Kidney (tissue), 14 donors: Measurements from ENCODE around the gene TLR6. TPM values are rescaled to one million over a fixed set of nuclear protein-coding genes. Genes with fewer than 3 reads are reported as not detected.
"Not testable (repeated sequence)": the region's sequence is repeated elsewhere in the genome, so short reads cannot be mapped to it uniquely, and the experiment has no call there.

ENCODE experiments used
- DNase-seq, 5 donors: peaks; one replicate each; pipeline ENCODE4 v3.0.0-alpha.2; 2013 to 2020
- FAIRE-seq: peaks from 2 replicates; lab custom pipeline; 2012; peaks lifted over from hg19 to GRCh38; lab: Jason Lieb, UNC
- H3K27ac ChIP-seq, 2 donors: one replicate each; pipeline ENCODE4 v1.7.0; 2013; ENCODE audit warnings: low read depth in 2 of 2, low read length in 2 of 2, inconsistent platforms in 1 of 2
- H3K27me3 ChIP-seq: one replicate; pipeline ENCODE4 v1.7.1; 2013; ENCODE audit warnings: low read length, inconsistent platforms; ENCODE audit not compliant: control insufficient read depth, insufficient read depth
- H3K36me3 ChIP-seq, 3 donors: one replicate each; pipeline versions ENCODE4 v1.7.0 to v1.7.1; 2013; ENCODE audit warnings: low read length in 3 of 3, control low read depth in 1 of 3, inconsistent platforms in 1 of 3; ENCODE audit not compliant: insufficient read depth in 3 of 3, control insufficient read depth in 2 of 3
- H3K4me1 ChIP-seq, 3 donors: one replicate each; pipeline versions ENCODE4 v1.7.0 to v1.7.1; 2013; ENCODE audit warnings: low read length in 3 of 3, inconsistent platforms in 1 of 3, low read depth in 1 of 3; ENCODE audit not compliant: control insufficient read depth in 2 of 3, insufficient read depth in 2 of 3
- H3K4me3 ChIP-seq, 3 donors: one replicate each; pipeline versions ENCODE4 v1.7.0 to v1.8.1; 2013; ENCODE audit warnings: low read length in 3 of 3, control low read depth in 1 of 3, inconsistent platforms in 1 of 3
- H3K9ac ChIP-seq, 3 donors: one replicate each; pipeline versions ENCODE4 v1.7.0 to v1.7.1; 2013; ENCODE audit warnings: low read length in 3 of 3, control low read depth in 1 of 3, inconsistent platforms in 1 of 3
- H3K9me3 ChIP-seq, 3 donors: one replicate each; pipeline versions ENCODE4 v1.7.0 to v1.7.1; 2013; ENCODE audit warnings: low read length in 3 of 3, control low read depth in 1 of 3, inconsistent platforms in 1 of 3; ENCODE audit not compliant: control insufficient read depth in 2 of 3, insufficient read depth in 1 of 3
- CTCF ChIP-seq: IDR thresholded peaks from 3 replicates; pipeline ENCODE4 v1.5.1; 2012; ENCODE audit warnings: mild to moderate bottlenecking, moderate library complexity, borderline replicate concordance; ENCODE audit not compliant: insufficient read depth; ENCODE audit errors: extremely low read depth
- intact Hi-C: fragments of 100-400 bp; cut with DNase I; formaldehyde crosslinking; loops from one replicate; pipeline ENCODE4 v1.11.1; 2022
- microRNA-seq: library from miRNA; unstranded; fragments of <30 nt; microRNA quantifications from one replicate; pipeline ENCODE4 v1.2.0, GENCODE V29; 2020
- polyA plus RNA-seq: library from polyadenylated mRNA; stranded (reverse); fragments of 350-450 nt; fragmentation: Illumina TruSeq; extraction: RNeasy Lipid Tissue Mini Kit (QIAGEN cat#74804); gene quantifications from one replicate; pipeline ENCODE4 v1.2.3, GENCODE V29; 2014; ENCODE audit warnings: low read depth, low replicate concordance; ENCODE audit not compliant: insufficient read depth
- total RNA-seq: library from RNA; stranded (reverse); fragmentation: NEBNext Ultra II Directional; extraction: Animal tissue kit (Norgen Biotek cat#: 25700); gene quantifications from one replicate; pipeline ENCODE4 v1.2.1, GENCODE V29; 2021
- donor health status: control.
- donor health status: control.
- donor health status: control.
- donor health status: control.
- donor health status: control.
- donor health status: DM: yes; HTN: yes; CAD: no.
- donor health status: Normal renal cell carcinoma (clear cell type).

Gene TLR6
- total and polyA plus RNA-seq, 2 donors from 2014 or later, result 0.62 to 6.1 TPM

GRCh38 chr4:38779790-38780189 lies 76.8 kb downstream of the TLR6 start:
- H3K27ac ChIP-seq, result no peak overlapping the region
- H3K4me1 ChIP-seq, result peaks cover 0 to 3% (median 0%) of the 10 kb centered on the region in 3 donors
- no peaks in the 10 kb centered on the region for H3K36me3 ChIP-seq
- FAIRE-seq (no peak), DNase-seq (no peak)
- TF ChIP-seq CTCF, result no peak
- no peak overlapping the region for H3K9ac ChIP-seq
- H3K4me3 ChIP-seq, result no peak overlapping the region
- no peaks in the 10 kb centered on the region for H3K9me3 ChIP-seq
- intact Hi-C loops, result no loop called here
- no peaks in the 10 kb centered on the region for H3K27me3 ChIP-seq

- H3K9me3 ChIP-seq, H3K4me3 ChIP-seq, DNase-seq, H3K9ac ChIP-seq, intact Hi-C loops, H3K27me3 ChIP-seq, H3K36me3 ChIP-seq, FAIRE-seq, H3K4me1 ChIP-seq, H3K27ac ChIP-seq: not testable (repeated sequence)
Observed at GRCh38 chr4:38777925-38778324, 78.7 kb downstream of the TLR6 start.

GRCh38 chr4:38775326-38775725 lies 81.3 kb downstream of the TLR6 start:
- DNase-seq (no peak), FAIRE-seq (no peak)
- H3K27ac ChIP-seq, result no peak overlapping the region
- no peak overlapping the region for H3K4me3 ChIP-seq
- H3K9ac ChIP-seq, result no peak overlapping the region
- H3K36me3 ChIP-seq, result no peaks in the 10 kb centered on the region
- no peaks in the 10 kb centered on the region for H3K4me1 ChIP-seq
- H3K9me3 ChIP-seq, result no peaks in the 10 kb centered on the region
- H3K27me3 ChIP-seq, result no peaks in the 10 kb centered on the region
- intact Hi-C loops, result no loop called here
- TF ChIP-seq CTCF, result no peak

GRCh38 chr4:38774181-38774955 lies 82.2 kb downstream of the TLR6 start:
- no peak for TF ChIP-seq CTCF

More at GRCh38 chr4:38774181-38774955, 82.2 kb downstream of the TLR6 start:
- intact Hi-C loops, result no loop called here
- H3K36me3 ChIP-seq, result no peaks in the 10 kb centered on the region
- H3K4me3 ChIP-seq, result no peak overlapping the region
- no peak overlapping the region for H3K9ac ChIP-seq
- DNase-seq, result no peak
- no peak overlapping the region for H3K27ac ChIP-seq
- H3K9me3 ChIP-seq, result no peaks in the 10 kb centered on the region
- H3K4me1 ChIP-seq, result no peaks in the 10 kb centered on the region
- no peaks in the 10 kb centered on the region for H3K27me3 ChIP-seq
- no peak for FAIRE-seq

Small RNAs within 50 kb of the gene (microRNA-seq; reads per million reads assigned to microRNA genes)
- gene MIR574, result 494 reads per million, percentile 75 among the genes with 10 or more reads in this experiment

Other genes starting within 250 kb of the TLR6 start
- gene KLF3, start 192.6 kb downstream of the TLR6 start, total RNA-seq, result 87.7 TPM
- 9.3 TPM for gene KLF3, start 192.6 kb downstream of the TLR6 start, polyA plus RNA-seq
- gene TLR10, start 73.8 kb downstream of the TLR6 start, total RNA-seq, result 2.0 TPM
- gene TLR10, start 73.8 kb downstream of the TLR6 start, polyA plus RNA-seq, result 0.11 TPM
- gene TLR1, start 52.0 kb downstream of the TLR6 start, total RNA-seq, result 18.0 TPM
- 1.8 TPM for gene TLR1, start 52.0 kb downstream of the TLR6 start, polyA plus RNA-seq
- gene FAM114A1, start 11.0 kb upstream of the TLR6 start, total RNA-seq, result 31.1 TPM
- 10.8 TPM for gene FAM114A1, start 11.0 kb upstream of the TLR6 start, polyA plus RNA-seq
- 3.5 TPM for gene TMEM156, start 175.6 kb upstream of the TLR6 start, total RNA-seq
- 1.8 TPM for gene TMEM156, start 175.6 kb upstream of the TLR6 start, polyA plus RNA-seq
- gene KLHL5, start 205.4 kb upstream of the TLR6 start, total RNA-seq, result 47.8 TPM
- gene KLHL5, start 205.4 kb upstream of the TLR6 start, polyA plus RNA-seq, result 12.2 TPM